ENCODE measurements around the gene AKAP7.
A peak's percentile ranks its signal among the peaks of the same experiment; 100 is the strongest.

AKAP7 gene

GRCh38 chr6:131160254-131160758 lies 25.0 kb downstream of the AKAP7 start:
- H3K4me1 Mint-ChIP-seq = no peaks in the 10 kb centered on the region

DNA sequence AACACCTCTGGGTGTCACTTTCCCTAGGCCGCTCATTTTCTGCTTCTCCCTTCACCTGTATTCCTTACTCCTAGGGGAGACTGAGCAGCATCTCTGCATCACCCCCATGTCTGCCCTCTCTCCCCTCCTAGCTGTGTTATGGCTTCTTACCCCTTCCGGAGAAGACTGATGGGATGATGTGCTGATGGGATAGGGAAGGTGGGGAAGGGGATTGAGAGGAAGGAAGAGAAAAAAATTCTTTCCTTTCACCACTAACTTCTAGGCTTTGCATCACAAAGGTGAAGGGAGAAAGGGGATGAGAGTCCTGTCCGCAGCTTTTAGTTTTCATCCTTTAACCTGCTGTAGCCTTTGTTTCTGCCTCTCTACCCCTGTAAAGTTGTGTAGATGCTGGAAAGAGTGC lies 26.7 kb downstream of the AKAP7 start:
- no peaks in the 10 kb centered on the region for H3K4me1 Mint-ChIP-seq
- no peak overlapping the region for H3K4me3 Mint-ChIP-seq
- no peaks in the 10 kb centered on the region for H3K9me3 Mint-ChIP-seq
- no peak overlapping the region for H3K27ac Mint-ChIP-seq
- DNase-seq (no peak), ATAC-seq (no peak)
- H3K36me3 Mint-ChIP-seq (ENCODE audit: low read depth) = peaks cover 3% of the 10 kb centered on the region
- no peaks in the 10 kb centered on the region for H3K27me3 Mint-ChIP-seq

More at GRCh38 chr6:131160254-131160758, 25.0 kb downstream of the AKAP7 start:
- no peak overlapping the region for H3K27ac Mint-ChIP-seq
- ATAC-seq = no peak
- no peak for DNase-seq
- H3K36me3 Mint-ChIP-seq (ENCODE audit: low read depth) = peaks cover 3% of the 10 kb centered on the region
- H3K9me3 Mint-ChIP-seq = no peaks in the 10 kb centered on the region
- no peaks in the 10 kb centered on the region for H3K27me3 Mint-ChIP-seq
- no peak overlapping the region for H3K4me3 Mint-ChIP-seq

DNA sequence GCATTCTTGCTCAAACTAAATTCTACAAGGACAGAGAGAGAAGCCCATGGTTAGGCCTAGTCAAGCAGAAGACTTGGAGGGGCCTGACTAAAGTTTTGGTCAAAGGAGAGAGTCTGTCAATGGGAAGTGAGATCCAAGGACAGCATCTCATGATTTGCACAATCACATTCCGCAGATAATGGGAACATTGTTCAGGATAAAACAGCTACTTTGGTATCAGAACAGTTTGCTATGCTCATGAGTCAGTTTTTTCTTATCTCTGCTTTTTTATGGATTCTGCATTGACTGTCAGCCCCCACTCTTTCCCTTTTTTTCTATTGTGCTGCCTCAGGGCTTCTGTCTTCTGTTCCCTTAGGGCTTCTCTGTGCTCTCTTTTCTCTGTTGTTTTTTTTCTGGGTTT lies 28.6 kb downstream of the AKAP7 start:
- ATAC-seq = no peak
- no peak overlapping the region for H3K27ac Mint-ChIP-seq
- no peaks in the 10 kb centered on the region for H3K27me3 Mint-ChIP-seq
- DNase-seq = no peak
- no peak overlapping the region for H3K4me3 Mint-ChIP-seq
- peaks cover 3% of the 10 kb centered on the region for H3K36me3 Mint-ChIP-seq (ENCODE audit: low read depth)
- H3K4me1 Mint-ChIP-seq = no peaks in the 10 kb centered on the region
- H3K9me3 Mint-ChIP-seq = no peaks in the 10 kb centered on the region

- Mint-ChIP-seq H3K9me3 (no peaks in the 10 kb centered on the region), H3K36me3 (ENCODE audit: low read depth) (peaks cover 6% of the 10 kb centered on the region)
- ATAC-seq = no peak
Observed at GRCh38 chr6:131164506-131164905, 29.2 kb downstream of the AKAP7 start.

DNA sequence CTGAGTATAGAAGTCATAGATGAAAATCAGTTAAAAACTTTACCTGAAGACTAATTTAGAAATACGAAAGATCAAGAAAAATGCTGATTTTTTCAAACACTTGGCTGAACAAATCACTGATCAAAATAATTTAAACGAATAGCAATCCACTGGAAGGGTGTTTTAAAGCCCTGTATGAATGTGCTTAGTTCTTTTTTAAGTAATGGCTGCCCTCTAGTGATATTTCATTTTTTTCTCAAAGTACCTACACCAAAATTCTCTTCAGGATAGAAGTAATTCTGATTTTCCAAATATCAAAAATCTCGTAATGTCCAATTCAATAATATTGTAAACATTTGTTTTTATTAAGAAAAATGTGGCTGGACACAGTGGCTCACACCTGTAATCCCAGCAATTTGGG lies 32.5 kb downstream of the AKAP7 start:
- Mint-ChIP-seq H3K27me3 (no peaks in the 10 kb centered on the region), H3K4me1 (no peaks in the 10 kb centered on the region), H3K36me3 (ENCODE audit: low read depth) (peaks cover 4% of the 10 kb centered on the region), H3K27ac (no peak overlapping the region), H3K9me3 (no peaks in the 10 kb centered on the region), H3K4me3 (no peak overlapping the region)
- ATAC-seq (no peak), DNase-seq (no peak)

More at GRCh38 chr6:131164506-131164905, 29.2 kb downstream of the AKAP7 start:
- Mint-ChIP-seq H3K27ac (no peak overlapping the region), H3K27me3 (no peaks in the 10 kb centered on the region), H3K4me1 (no peaks in the 10 kb centered on the region), H3K4me3 (no peak overlapping the region)
- no peak for DNase-seq

GRCh38 chr6:131169613-131170012 lies 34.3 kb downstream of the AKAP7 start:
- Mint-ChIP-seq H3K27me3 (no peaks in the 10 kb centered on the region), H3K27ac (no peak overlapping the region), H3K9me3 (no peaks in the 10 kb centered on the region), H3K36me3 (ENCODE audit: low read depth) (peaks cover 4% of the 10 kb centered on the region), H3K4me1 (no peaks in the 10 kb centered on the region), H3K4me3 (no peak overlapping the region)
- no peak for DNase-seq
- ATAC-seq = no peak

DNA sequence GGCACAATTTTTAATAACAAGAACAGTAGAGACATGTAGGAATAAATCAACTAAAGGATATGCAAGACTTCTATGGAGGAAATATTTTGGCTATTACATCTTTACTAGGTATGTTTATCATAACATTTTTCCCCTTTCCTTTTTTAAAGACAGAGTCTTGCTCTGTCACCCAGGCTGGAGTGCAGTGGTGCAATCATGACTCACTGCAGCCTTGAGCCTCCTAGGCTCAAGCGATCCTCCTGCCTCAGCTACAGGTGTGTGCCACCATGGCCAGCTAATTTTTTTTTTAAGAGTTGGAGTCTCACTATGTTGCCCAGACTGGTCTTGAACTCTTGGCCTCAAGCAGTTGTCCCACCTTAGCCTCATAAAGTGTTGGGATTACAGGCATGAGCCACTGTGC lies 37.0 kb downstream of the AKAP7 start:
- Mint-ChIP-seq H3K27ac (no peak overlapping the region), H3K9me3 (no peaks in the 10 kb centered on the region), H3K4me3 (no peak overlapping the region), H3K4me1 (no peaks in the 10 kb centered on the region), H3K36me3 (ENCODE audit: low read depth) (peaks cover 4% of the 10 kb centered on the region), H3K27me3 (no peaks in the 10 kb centered on the region)
- ATAC-seq = no peak
- no peak for DNase-seq

DNA sequence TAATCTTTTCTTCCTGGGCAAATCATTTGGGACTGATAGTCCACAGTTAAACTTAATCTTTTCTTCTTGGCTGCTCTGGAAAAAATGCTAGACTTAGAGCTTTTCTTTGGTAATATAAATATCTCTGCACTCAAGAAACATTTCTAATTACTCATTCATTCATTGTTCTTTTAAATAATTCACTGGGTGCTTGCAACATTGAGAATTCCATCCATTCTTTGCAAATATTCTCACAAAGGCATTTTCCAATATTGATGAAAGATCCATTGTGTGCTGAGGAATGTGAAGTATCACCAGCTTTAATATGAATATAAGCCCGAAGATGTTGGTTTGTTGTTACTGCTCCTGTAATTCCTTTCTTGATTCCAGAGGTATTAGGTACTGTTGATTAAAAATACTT lies 38.4 kb downstream of the AKAP7 start:
- H3K4me3 Mint-ChIP-seq = no peak overlapping the region
- ATAC-seq (no peak), DNase-seq (no peak)
- peaks cover 4% of the 10 kb centered on the region for H3K36me3 Mint-ChIP-seq (ENCODE audit: low read depth)
- H3K27ac Mint-ChIP-seq = no peak overlapping the region
- H3K4me1 Mint-ChIP-seq = no peaks in the 10 kb centered on the region
- H3K9me3 Mint-ChIP-seq = no peaks in the 10 kb centered on the region
- no peaks in the 10 kb centered on the region for H3K27me3 Mint-ChIP-seq

DNA sequence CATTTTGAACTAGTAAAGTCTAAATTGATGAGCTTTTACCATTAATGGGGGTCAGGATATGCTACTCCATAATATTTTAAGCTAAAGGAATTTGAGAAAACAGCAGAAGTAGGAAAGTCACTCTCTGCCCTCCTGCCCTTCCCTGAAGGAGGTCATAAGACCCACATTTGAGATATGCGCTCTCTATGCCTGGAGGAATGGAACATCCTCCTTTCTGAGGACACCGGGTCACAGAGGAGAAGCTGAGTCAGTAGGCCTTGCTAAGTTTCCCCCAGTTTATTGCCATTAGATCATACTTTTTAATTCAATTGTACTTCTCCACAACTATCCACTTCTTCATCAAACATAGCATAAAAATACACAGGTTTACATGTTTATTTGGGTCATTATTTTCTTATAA lies 40.3 kb downstream of the AKAP7 start:
- H3K36me3 Mint-ChIP-seq (ENCODE audit: low read depth) = no peaks in the 10 kb centered on the region
- DNase-seq = no peak
- no peak for ATAC-seq
- no peaks in the 10 kb centered on the region for H3K4me1 Mint-ChIP-seq
- H3K9me3 Mint-ChIP-seq = no peaks in the 10 kb centered on the region
- no peak overlapping the region for H3K4me3 Mint-ChIP-seq
- H3K27ac Mint-ChIP-seq = no peak overlapping the region
- no peaks in the 10 kb centered on the region for H3K27me3 Mint-ChIP-seq

- Mint-ChIP-seq H3K4me3 (no peak overlapping the region), H3K4me1 (peaks cover 3% of the 10 kb centered on the region), H3K27me3 (no peaks in the 10 kb centered on the region), H3K27ac (no peak overlapping the region), H3K36me3 (ENCODE audit: low read depth) (no peaks in the 10 kb centered on the region), H3K9me3 (no peaks in the 10 kb centered on the region)
- ATAC-seq (no peak), DNase-seq (no peak)
Observed at GRCh38 chr6:131177996-131178395, 42.7 kb downstream of the AKAP7 start.

DNA sequence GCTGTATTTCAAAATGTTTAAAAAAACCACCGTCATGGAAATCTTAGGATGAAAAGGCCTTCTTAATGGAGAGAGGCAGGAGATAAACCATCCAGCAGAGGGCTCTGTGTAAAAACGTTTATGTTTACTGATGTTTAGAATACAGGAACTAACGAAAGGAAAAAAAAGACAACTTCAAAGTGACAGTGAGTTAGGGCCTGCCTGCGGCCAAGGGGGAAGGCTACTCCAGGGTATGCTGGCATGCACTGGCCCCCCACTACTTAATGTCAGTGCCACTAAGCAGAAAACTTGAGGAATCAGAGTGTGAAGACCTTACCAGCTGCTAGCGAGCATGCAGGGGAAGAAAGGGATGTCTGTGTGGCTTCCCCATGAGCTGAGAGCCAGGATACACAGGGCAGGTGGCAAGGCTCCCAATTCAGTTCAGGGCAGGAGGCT lies 47.7 kb downstream of the AKAP7 start:
- Mint-ChIP-seq H3K4me1 (peaks cover 7% of the 10 kb centered on the region), H3K4me3 (no peak overlapping the region), H3K36me3 (ENCODE audit: low read depth) (no peaks in the 10 kb centered on the region), H3K27me3 (no peaks in the 10 kb centered on the region), H3K9me3 (no peaks in the 10 kb centered on the region), H3K27ac (peak overlapping the region; percentile 69)
- DNase-seq (no peak), ATAC-seq (peak; percentile 54)

- no peaks in the 10 kb centered on the region for H3K9me3 Mint-ChIP-seq
- H3K27me3 Mint-ChIP-seq = no peaks in the 10 kb centered on the region
- peak overlapping the region; percentile 69 for H3K27ac Mint-ChIP-seq
- DNase-seq (no peak), ATAC-seq (peak; percentile 20)
- H3K36me3 Mint-ChIP-seq (ENCODE audit: low read depth) = no peaks in the 10 kb centered on the region
- no peak overlapping the region for H3K4me3 Mint-ChIP-seq
- peaks cover 7% of the 10 kb centered on the region for H3K4me1 Mint-ChIP-seq
Observed at GRCh38 chr6:131183427-131184095, 48.3 kb downstream of the AKAP7 start.

- Mint-ChIP-seq H3K4me3 (no peak overlapping the region), H3K36me3 (ENCODE audit: low read depth) (peaks cover 27% of the 10 kb centered on the region), H3K27ac (no peak overlapping the region), H3K27me3 (no peaks in the 10 kb centered on the region), H3K4me1 (no peaks in the 10 kb centered on the region), H3K9me3 (peaks cover 25% of the 10 kb centered on the region)
- DNase-seq = no peak
- no peak for ATAC-seq
Observed at GRCh38 chr6:131191590-131191989, 56.3 kb downstream of the AKAP7 start.

GRCh38 chr6:131197716-131198115 lies 62.4 kb downstream of the AKAP7 start:
- H3K4me1 Mint-ChIP-seq = peaks cover 40% of the 10 kb centered on the region
- H3K27ac Mint-ChIP-seq = peak overlapping the region; percentile 38
- H3K27me3 Mint-ChIP-seq = no peaks in the 10 kb centered on the region
- ATAC-seq (no peak), DNase-seq (no peak)
- no peak overlapping the region for H3K4me3 Mint-ChIP-seq
- peaks cover 20% of the 10 kb centered on the region for H3K36me3 Mint-ChIP-seq (ENCODE audit: low read depth)
- H3K9me3 Mint-ChIP-seq = peaks cover 22% of the 10 kb centered on the region

- no peaks in the 10 kb centered on the region for H3K27me3 Mint-ChIP-seq
- H3K4me3 Mint-ChIP-seq = peak overlapping the region; percentile 73
- H3K9me3 Mint-ChIP-seq = peaks cover 2% of the 10 kb centered on the region
- H3K36me3 Mint-ChIP-seq (ENCODE audit: low read depth) = peaks cover 5% of the 10 kb centered on the region
- ATAC-seq = peak; percentile 99
- DNase-seq = peak; percentile 62
- H3K27ac Mint-ChIP-seq = peak overlapping the region; percentile 93
- peaks cover 55% of the 10 kb centered on the region for H3K4me1 Mint-ChIP-seq
Observed at GRCh38 chr6:131199568-131200272, 64.5 kb downstream of the AKAP7 start.

Data from activated naive CD8-positive, alpha-beta T cell treated with anti-CD3 and anti-CD28 coated beads, Interleukin-2, amount 50 U/mL, for 24 hours (primary cell).